Stimulated activated CD8-positive, alpha-beta memory T cell treated with anti-CD3 and anti-CD28 coated beads, Interleukin-4, amount 100 ng/mL, for 48 hours (primary cell): ENCODE data around the gene DNAJB4.
"Not testable (repeated sequence)": the region's sequence is repeated elsewhere in the genome, so short reads cannot be mapped to it uniquely, and the experiment has no call there.

ENCODE experiments used
- DNase-seq: peaks from one replicate; pipeline ENCODE4 v3.0.0-alpha.2; 2020

The DNAJB4 gene

GRCh38 chr1:78040484-78041089, 35.8 kb downstream of the DNAJB4 start:
- no peak for DNase-seq

DNA sequence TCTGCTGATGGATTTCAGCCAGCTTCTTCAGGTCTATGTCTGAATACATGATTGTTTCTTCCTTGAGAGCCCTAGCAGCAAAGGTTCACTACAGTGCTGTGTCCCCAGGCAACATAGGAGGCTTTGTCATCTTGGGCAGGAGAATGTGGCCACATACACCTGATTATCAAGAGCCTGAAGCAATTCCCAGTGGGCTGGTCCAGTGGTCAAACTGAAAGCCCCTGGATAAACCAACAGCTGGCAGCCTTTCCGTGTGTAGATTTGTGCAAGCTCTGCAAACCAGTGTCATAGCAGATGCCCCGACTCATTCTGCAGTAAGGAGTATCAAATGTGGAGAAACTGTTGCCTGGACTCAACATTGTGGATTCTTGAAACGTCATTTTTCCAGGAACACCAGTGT, 38.7 kb downstream of the DNAJB4 start:
- no peak for DNase-seq

GRCh38 chr1:78044796-78045562, 40.2 kb downstream of the DNAJB4 start:
- DNase-seq: no peak

GRCh38 chr1:78045563-78045925, 40.8 kb downstream of the DNAJB4 start:
- no peak for DNase-seq

GRCh38 chr1:78045926-78046778, 41.4 kb downstream of the DNAJB4 start, which contains the start of gene GIPC2:
Gene GIPC2, plus strand, starts transcription at chr1:78045966. Its CDS starts 129 bp downstream, at chr1:78046095.
- peak; percentile 47 for DNase-seq

DNA sequence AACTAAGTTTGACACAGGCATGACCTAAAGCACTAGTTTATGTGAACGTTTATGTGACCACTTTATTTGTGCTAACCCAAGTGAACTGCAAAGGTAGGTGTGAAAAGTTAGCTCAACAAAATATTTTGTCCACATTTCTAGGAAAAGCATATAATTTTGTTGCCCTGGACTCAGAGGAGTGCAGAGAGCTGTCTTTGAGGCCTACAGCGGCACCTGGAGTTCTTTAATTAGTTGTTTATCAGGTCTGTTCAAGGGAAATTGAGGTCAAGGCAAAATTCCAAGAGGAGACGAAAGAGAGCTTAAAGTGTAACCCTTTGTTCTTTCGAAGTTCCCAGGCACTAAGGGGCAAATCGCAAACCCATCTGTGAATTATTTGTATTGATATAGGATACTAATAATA, 42.4 kb downstream of the DNAJB4 start:
- DNase-seq: no peak

DNA sequence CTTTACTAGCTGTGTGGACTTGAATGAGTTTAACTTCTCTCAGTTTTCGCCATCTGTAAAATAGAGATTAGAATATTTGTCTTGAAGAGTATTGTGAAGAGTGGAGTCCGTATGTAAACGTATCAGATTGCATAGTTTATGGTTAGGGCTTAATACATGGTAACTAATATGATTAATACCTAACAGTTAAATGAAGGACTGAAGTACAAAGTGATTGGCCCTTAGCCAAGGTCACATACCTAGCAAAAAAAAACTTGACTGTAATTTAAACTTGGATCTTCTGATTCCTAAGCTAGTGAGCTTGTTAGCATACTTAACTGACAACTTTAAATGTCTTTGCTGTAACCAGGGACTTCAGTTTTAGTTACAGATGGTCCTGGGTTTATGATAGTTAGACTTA, 42.9 kb downstream of the DNAJB4 start:
- no peak for DNase-seq

DNA sequence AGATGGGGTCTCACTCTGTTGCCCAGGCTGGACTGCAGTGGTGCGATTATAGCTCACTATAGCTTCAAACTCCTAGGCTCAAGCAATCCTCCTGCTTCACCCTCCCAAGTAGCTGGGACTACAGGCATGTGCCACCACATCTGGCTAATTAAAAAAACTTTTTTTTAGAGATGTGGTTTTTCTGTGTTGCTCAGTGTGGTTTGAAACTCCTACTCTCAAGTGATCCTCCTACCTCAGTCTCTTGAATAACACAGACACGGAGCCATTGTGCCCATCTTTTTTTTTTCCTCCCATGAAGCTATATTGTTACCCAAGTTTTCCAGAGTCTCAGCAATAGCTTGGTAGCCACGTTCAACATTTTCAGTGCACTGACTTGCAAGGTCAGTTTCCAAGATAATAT, 43.7 kb downstream of the DNAJB4 start:
- DNase-seq: no peak

DNA sequence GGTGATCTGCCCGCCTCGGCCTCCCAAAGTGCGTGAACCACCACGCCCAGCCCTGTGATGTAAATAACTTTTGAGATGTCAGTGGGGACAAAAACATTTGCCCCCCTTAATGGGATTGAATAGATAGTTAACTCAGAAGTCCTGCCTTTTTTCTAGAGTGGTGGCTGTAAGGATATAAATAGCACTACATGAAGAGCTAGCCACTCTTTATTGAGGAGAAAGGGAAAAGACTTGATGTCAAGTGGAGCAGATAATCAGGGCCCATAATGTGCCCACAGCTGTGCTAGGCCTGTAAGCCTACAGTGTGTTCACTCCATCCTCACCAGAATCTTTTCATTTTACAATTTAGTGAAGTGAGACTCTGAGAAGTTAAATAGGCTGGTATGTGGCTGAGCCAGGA, 44.7 kb downstream of the DNAJB4 start:
- DNase-seq: no peak

GRCh38 chr1:78051005-78051404, 46.3 kb downstream of the DNAJB4 start:
- no peak for DNase-seq

- no peak for DNase-seq
Observed at GRCh38 chr1:78052685-78053405, 48.1 kb downstream of the DNAJB4 start.

DNA sequence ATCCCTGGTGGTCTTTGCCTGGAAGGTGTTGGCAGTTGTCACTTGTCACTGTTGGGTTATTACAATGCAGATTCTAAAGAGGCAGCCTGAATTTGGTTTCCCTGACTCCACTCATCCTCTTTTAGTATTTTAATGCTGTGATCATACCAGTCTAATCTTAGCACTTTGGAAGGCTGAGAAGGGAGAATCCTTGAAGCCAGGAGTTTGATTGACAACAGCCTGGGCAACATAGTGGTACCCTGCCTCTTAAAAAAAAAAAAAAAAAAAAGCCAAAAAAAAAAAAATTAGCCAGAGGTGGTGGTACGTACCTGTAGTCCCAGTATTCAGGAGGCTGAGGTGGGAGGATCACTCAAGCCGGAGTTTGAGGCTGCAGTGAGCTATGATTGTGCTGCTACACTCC, 48.8 kb downstream of the DNAJB4 start:
- no peak for DNase-seq

- DNase-seq: no peak
Observed at GRCh38 chr1:78054559-78054958, 49.8 kb downstream of the DNAJB4 start.

GRCh38 chr1:78054972-78055371, 50.2 kb downstream of the DNAJB4 start:
- no peak for DNase-seq

- no peak for DNase-seq
Observed at GRCh38 chr1:78055565-78056132, 50.9 kb downstream of the DNAJB4 start.

DNA sequence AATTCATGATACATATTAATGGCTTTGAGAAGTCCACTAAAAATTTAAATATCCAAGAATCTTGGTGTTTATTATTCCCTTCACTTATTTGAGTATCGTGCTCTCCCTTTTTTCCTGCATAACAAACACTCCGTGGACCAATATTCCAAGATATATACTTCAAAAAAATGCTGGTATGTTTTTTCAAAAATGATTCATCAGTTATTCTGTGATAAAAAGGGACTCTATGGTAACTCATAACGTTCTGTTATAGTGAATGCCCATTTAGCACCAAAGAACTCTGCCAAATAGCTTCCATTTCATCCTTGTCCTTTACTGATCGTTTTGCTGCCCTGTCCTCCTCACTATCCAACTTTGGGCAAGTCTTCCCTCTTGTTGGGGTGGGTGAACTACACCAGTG, 53.9 kb downstream of the DNAJB4 start:
- DNase-seq: no peak

DNA sequence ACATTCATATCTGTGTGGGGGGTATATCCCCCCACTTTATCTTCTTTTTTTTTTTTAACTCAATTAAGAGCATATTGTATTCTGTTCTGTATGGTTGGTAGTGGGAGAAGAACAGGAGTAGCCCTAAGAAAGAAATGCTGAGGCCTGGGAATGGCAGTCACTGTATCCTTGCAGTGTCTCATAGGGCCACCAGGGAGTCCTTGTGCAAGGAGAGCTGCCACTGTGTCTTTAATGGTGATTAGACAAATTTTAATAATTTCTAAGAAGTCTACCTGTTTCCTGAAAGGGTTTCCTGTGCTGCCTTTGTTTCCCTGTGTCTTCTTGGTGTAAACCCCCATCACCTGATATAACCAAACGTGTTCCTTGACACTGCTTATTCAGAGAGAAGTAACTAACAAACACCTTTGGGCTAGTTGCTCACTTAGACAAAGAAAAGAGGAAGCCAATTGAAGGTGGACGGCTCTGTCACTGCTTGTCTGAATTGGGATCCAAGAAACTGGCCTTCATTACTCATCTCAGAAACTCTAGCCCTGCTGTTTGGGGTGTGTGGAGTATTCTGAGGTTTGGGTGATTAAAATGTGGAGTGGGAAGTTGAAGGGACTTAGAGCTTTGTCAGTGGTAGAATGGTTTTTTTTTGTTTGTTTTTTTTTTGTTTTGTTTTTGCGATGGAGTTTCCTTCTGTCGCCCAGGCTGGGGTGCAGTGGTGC, 56.3 kb downstream of the DNAJB4 start:
- no peak for DNase-seq

GRCh38 chr1:78061825-78062523, 57.2 kb downstream of the DNAJB4 start:
- DNase-seq: no peak

DNA sequence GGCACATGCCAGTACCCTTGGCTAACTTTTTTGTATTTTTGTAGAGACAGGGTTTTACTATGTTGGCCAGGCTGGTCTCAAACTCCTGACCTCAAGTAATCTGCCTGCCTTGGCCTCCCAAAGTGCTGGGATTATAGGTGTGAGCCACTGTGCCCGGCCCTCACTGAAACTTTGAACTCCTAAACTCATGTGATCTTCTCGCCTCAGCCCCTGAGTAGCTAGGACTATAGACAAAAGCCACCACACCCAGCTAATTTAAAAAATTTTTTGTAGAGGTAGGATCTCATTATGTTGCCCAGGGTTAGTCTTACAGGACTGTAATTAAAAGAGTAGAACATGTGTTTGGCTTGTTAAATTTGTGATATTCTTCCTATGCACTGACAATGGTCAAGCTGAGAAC, 60.1 kb downstream of the DNAJB4 start:
- DNase-seq: not testable (repeated sequence)
